Hematopoietic multipotent progenitor cell treated with erythropoietin and hydrocortisone succinate and interleukin-3 and kit ligand, for 15 days (in vitro differentiated cells): ENCODE results near the gene TAS2R16.

ENCODE experiments used
- DNase-seq: peaks from one replicate; pipeline ENCODE4 v3.0.0-alpha.2; 2015; ENCODE audit warnings: low spot score

The TAS2R16 gene

DNA sequence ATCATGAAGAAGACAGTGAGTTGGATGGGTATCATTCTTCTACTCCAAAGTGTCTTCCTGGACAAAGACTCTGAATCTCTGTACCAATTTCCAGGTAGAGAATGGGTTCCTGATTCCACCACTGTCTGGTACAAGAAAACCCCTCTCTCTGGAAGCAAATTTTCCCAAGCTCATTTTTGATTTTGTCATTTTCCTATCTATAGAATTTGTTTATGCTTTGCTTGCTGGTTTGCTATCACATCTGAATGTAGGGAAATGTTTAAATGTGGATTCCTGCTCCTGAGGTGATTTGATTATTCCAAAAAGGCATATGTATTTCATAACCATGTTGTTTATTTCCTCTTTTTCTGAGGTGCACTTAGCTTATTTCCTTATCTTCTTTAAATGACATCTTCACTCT is at the start of gene TAS2R16:
Gene TAS2R16 (minus strand): TSS at position 101 of the 400 bp plus-strand sequence. CDS start 66 bp downstream, at position 35.
- DNase-seq: no peak

- no peak for DNase-seq
Observed at GRCh38 chr7:123043642-123044041, 48.1 kb upstream of the TAS2R16 start.

DNA sequence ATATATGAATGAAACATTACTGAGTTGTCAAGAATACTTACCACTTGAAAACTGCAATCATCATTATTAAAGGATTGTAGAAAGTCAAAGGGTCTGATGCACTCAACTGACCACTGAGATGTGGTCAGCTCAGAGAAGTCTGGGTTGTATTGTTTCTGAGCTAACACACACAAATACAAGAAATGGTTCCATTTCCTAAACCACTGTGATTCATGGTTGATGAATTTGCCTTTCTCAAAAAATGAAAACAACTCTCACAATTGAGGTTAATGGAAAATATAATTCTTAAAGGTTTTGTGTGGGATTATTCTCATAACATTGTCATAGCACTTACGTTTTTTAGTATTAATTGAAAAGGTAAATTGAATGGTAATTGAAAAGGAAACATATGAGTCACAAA is 45.6 kb upstream of the TAS2R16 start:
- DNase-seq: no peak

DNA sequence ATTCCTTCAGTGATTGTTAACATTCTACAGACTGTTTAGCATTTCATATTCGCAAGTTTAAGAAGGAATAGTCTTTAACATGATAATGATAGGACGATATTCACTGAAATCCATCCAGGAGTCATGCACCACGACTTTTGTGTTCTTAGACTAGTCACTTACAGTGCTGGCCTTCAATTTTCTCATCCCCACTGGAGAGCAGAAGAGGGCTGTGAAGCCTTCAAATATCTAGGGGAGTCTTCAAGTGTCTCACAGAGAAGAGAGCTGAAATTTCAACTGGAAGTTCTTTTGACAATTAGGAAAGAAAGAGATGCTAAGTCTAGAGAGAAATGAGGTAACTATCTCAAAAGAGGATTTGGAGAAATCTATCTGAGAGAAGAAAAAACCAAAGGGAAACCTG is 43.8 kb upstream of the TAS2R16 start:
- DNase-seq: no peak

- no peak for DNase-seq
Observed at GRCh38 chr7:123034106-123034505, 38.6 kb upstream of the TAS2R16 start.

DNA sequence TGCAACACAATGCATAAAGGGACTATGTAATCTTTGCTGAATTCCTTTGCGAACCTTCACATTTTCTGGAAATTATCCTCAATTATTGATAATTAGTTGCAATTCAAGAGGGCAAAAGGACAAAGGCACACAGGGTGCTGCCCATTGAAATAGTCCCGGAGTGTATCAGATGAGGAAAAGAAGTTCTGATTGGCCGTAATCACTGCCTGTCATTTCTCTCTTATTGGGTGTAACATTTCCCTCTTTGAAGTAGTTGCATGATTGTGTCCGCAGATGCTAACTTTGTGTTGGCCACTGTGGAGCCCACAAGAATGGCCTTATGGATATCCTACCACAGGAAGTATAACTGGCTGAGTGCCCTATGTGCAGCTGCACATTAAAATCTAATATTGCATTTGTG is 35.1 kb upstream of the TAS2R16 start:
- DNase-seq: no peak

GRCh38 chr7:123028339-123028738 is 32.8 kb upstream of the TAS2R16 start:
- no peak for DNase-seq

- no peak for DNase-seq
Observed at GRCh38 chr7:123026251-123026650, 30.8 kb upstream of the TAS2R16 start.

GRCh38 chr7:123024989-123025758 is 29.7 kb upstream of the TAS2R16 start:
- no peak for DNase-seq

- no peak for DNase-seq
Observed at GRCh38 chr7:123023126-123023525, 27.6 kb upstream of the TAS2R16 start.

GRCh38 chr7:123022576-123022975 is 27.1 kb upstream of the TAS2R16 start:
- DNase-seq: no peak

DNA sequence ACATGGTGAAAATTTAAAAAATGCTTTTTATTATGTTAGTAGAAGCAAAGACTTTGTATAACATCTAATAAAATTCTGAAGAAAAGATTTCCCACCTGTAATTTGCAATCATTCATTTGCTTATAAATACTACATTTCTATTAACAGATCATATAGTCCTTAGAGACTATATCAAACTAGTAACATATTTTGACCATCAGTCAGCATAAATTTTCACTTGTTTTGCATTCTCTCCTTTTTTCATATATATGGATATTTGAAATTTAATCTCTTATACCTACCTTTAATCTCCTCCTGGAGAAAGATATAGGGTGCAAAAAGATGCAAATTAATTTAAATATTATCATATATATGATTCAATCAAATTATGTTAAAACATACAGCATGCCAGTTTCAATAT is 16.9 kb upstream of the TAS2R16 start:
- DNase-seq: no peak

GRCh38 chr7:123011766-123012369 is 16.4 kb upstream of the TAS2R16 start:
- DNase-seq: no peak

DNA sequence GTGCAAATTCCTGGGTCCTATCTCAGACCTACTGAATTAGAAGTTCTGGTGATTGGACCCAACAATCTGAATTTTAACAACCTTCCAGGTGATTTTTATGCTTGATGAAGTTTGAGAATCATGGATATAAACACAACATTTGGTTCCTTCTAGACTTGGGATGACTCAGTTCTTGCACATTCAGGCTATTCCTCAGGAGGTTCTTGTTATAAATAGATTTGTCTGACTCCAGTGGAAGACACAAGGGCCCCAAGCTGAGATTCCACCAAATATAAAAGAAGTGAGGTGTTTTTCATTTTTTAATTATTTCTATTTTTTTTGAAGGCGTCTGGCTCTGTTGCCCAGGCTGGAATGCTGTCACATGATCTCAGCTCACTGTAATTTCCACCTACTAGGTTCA is 9.4 kb upstream of the TAS2R16 start:
- no peak for DNase-seq

- DNase-seq: no peak
Observed at GRCh38 chr7:123003539-123004126, 8.1 kb upstream of the TAS2R16 start.

DNA sequence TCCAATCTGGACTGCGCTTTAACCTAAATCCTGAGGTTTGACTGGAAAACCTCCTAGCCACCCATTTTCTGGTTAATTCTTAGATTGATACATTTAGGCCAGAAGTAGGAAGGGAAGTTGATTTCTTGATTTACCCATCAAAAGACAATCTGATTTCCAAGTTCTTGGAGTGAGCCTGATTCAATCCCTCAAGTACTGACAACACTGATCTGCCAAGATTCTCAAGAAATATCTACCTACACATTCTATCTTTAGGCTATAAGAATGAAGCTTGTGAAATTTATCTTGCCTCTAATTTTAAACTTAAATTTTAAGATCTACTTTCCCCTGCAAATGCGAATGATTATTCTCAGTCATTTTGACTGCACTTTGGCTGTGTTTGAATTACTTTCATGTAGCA is 5.9 kb downstream of the TAS2R16 start:
- DNase-seq: no peak

- DNase-seq: no peak
Observed at GRCh38 chr7:122989041-122989440, 6.5 kb downstream of the TAS2R16 start.

GRCh38 chr7:122988333-122988732 is 7.2 kb downstream of the TAS2R16 start:
- no peak for DNase-seq

GRCh38 chr7:122987463-122987862 is 8.0 kb downstream of the TAS2R16 start:
- no peak for DNase-seq

GRCh38 chr7:122984021-122984420 is 11.5 kb downstream of the TAS2R16 start:
- no peak for DNase-seq

GRCh38 chr7:122983261-122983660 is 12.2 kb downstream of the TAS2R16 start:
- DNase-seq: no peak

- no peak for DNase-seq
Observed at GRCh38 chr7:122975341-122975740, 20.2 kb downstream of the TAS2R16 start.

- DNase-seq: no peak
Observed at GRCh38 chr7:122974229-122974628, 21.3 kb downstream of the TAS2R16 start.
